GM21526 (cell line): Measurements from ENCODE around the gene NPTN.

ENCODE experiments used
- ATAC-seq: cut with Tn5 transposase; IDR thresholded peaks from one replicate; pipeline ENCODE4 v1.9.1; 2021; ENCODE audit warnings: moderate library complexity; ENCODE audit not compliant: unreplicated experiment, low FRiP score

The NPTN gene

GRCh38 chr15:73524919-73525318, 108.3 kb downstream of the NPTN start:
- ATAC-seq: no peak

GRCh38 chr15:73522011-73522410, 111.2 kb downstream of the NPTN start:
- no peak for ATAC-seq

GRCh38 chr15:73518876-73519733, 114.1 kb downstream of the NPTN start:
- ATAC-seq: no peak

GRCh38 chr15:73518180-73518862, 114.9 kb downstream of the NPTN start:
- ATAC-seq: no peak

- ATAC-seq: no peak
These were observed 115.6 kb downstream of the NPTN start for GRCh38 chr15:73517566-73517965.

- no peak for ATAC-seq
These were observed 117.7 kb downstream of the NPTN start for GRCh38 chr15:73515527-73515926.
